Liver (tissue), 9 donors: ENCODE results near the gene STH. TPM values are rescaled to one million over a fixed set of nuclear protein-coding genes. Genes with fewer than 3 reads are reported as not detected.

Experiments
- DNase-seq: peaks from one replicate; pipeline ENCODE4 v3.0.0-alpha.2; 2017; ENCODE audit warnings: low spot score
- H3K27ac ChIP-seq, 2 donors: one replicate each; pipeline ENCODE4 v1.7.0; 2013; ENCODE audit warnings: inconsistent platforms in 2 of 2, low read length in 2 of 2, control low read depth in 1 of 2, low read depth in 1 of 2, mild to moderate bottlenecking in 1 of 2
- H3K27me3 ChIP-seq, 4 donors: one replicate each; pipeline versions ENCODE4 v1.6.1 to v1.7.0; 2013; ENCODE audit warnings: low read length in 3 of 4, inconsistent platforms in 1 of 4, mild to moderate bottlenecking in 1 of 4, moderate library complexity in 1 of 4; ENCODE audit not compliant: control insufficient read depth in 4 of 4, insufficient read depth in 4 of 4
- H3K36me3 ChIP-seq, 4 donors: one replicate each; pipeline versions ENCODE4 v1.6.1 to v1.7.0; 2013; ENCODE audit warnings: low read length in 3 of 4, mild to moderate bottlenecking in 3 of 4, low read depth in 1 of 4, moderate library complexity in 1 of 4; ENCODE audit not compliant: control insufficient read depth in 4 of 4, insufficient read depth in 3 of 4
- H3K4me1 ChIP-seq, 4 donors: one replicate each; pipeline versions ENCODE4 v1.6.1 to v1.7.0; 2013; ENCODE audit warnings: low read length in 3 of 4, mild to moderate bottlenecking in 3 of 4, moderate library complexity in 1 of 4; ENCODE audit not compliant: control insufficient read depth in 4 of 4, insufficient read depth in 4 of 4
- H3K4me3 ChIP-seq, 3 donors: one replicate each; pipeline versions ENCODE4 v1.6.1 to v1.7.0; 2013; ENCODE audit warnings: low read length in 3 of 3, control low read depth in 1 of 3, low read depth in 1 of 3, mild to moderate bottlenecking in 1 of 3
- H3K9ac ChIP-seq, 2 donors: one replicate each; pipeline ENCODE4 v1.7.0; 2013; ENCODE audit warnings: low read length in 2 of 2, mild to moderate bottlenecking in 2 of 2, moderate library complexity in 2 of 2, control low read depth in 1 of 2, low read depth in 1 of 2
- H3K9me3 ChIP-seq, 4 donors: one replicate each; pipeline versions ENCODE4 v1.6.1 to v1.7.0; 2013; ENCODE audit warnings: low read length in 3 of 4; ENCODE audit not compliant: control insufficient read depth in 4 of 4
- EGR1 ChIP-seq, 2 donors: IDR thresholded peaks; 2 replicates each; pipeline ENCODE4 v1.6.1; 2016 to 2018; ENCODE audit warnings: antibody characterized with exemption in 2 of 2, low read depth in 2 of 2
- FOXA1 ChIP-seq: IDR thresholded peaks from 2 replicates; pipeline ENCODE4 v1.6.1; 2016; ENCODE audit warnings: antibody characterized with exemption
- FOXA2 ChIP-seq: IDR thresholded peaks from 2 replicates; pipeline ENCODE4 v1.6.1; 2016; ENCODE audit warnings: antibody characterized with exemption
- GABPA ChIP-seq, 2 donors: IDR thresholded peaks in 1 of 2; conservative IDR thresholded peaks in 1 of 2; 2 replicates each; pipeline ENCODE4 v1.6.1; 2016; ENCODE audit warnings: antibody characterized with exemption in 2 of 2, mild to moderate bottlenecking in 1 of 2, moderate library complexity in 1 of 2
- HNF4A ChIP-seq, 2 donors: conservative IDR thresholded peaks; 2 replicates each; pipeline ENCODE4 v1.6.1; 2016; ENCODE audit warnings: antibody characterized with exemption in 2 of 2, mild to moderate bottlenecking in 2 of 2
- HNF4G ChIP-seq: IDR thresholded peaks from 2 replicates; pipeline ENCODE4 v1.6.1; 2016; ENCODE audit warnings: antibody characterized with exemption
- JUND ChIP-seq, 2 donors: IDR thresholded peaks; 2 replicates each; pipeline ENCODE4 v1.6.1; 2016; ENCODE audit warnings: antibody characterized with exemption in 2 of 2
- NR2F2 ChIP-seq: IDR thresholded peaks from 2 replicates; pipeline ENCODE4 v1.6.1; 2016; ENCODE audit warnings: antibody characterized with exemption
- RAD21 ChIP-seq, 2 donors: IDR thresholded peaks; 2 replicates each; pipeline ENCODE4 v1.6.1; 2016; ENCODE audit warnings: antibody characterized with exemption in 2 of 2, mild to moderate bottlenecking in 2 of 2
- RXRA ChIP-seq, 2 donors: IDR thresholded peaks; 2 replicates each; pipeline ENCODE4 v1.6.1; 2017 to 2018; ENCODE audit warnings: antibody characterized with exemption in 2 of 2, mild to moderate bottlenecking in 1 of 2
- SP1 ChIP-seq: IDR thresholded peaks from 2 replicates; pipeline ENCODE4 v1.6.1; 2018; ENCODE audit warnings: antibody characterized with exemption, mild to moderate bottlenecking
- TAF1 ChIP-seq: conservative IDR thresholded peaks from 2 replicates; pipeline ENCODE4 v1.6.1; 2016; ENCODE audit warnings: antibody characterized with exemption, mild to moderate bottlenecking
- WGBS: extraction: QIAGEN DNeasy Blood & Tissue Kit; methylation state at CpG from one replicate; pipeline ENCODE4 v1.1.7; 2013; 5-methylcytosine and 5-hydroxymethylcytosine counted together
- polyA plus RNA-seq, 2 donors: library from polyadenylated mRNA; stranded (reverse) in 1 of 2; unstranded in 1 of 2; fragments of 200-250 nt in 1 of 2; fragments of >200 nt in 1 of 2; fragmentation: Nextera tagmentation in 1 of 2; extraction: Ambion mirVana in 1 of 2; gene quantifications; one replicate each; pipeline versions ENCODE4 v1.2.1 to v1.2.3, GENCODE V29; 2013 to 2015
- total RNA-seq, 2 donors: library from RNA; depleted of rRNA; stranded (reverse); fragments of >200 nt; gene quantifications; one replicate each; pipeline ENCODE4 v1.2.3, GENCODE V29; 2014
- TF ChIP-seq, protein P1 (sequence below): fragments of 150-350 bp; IDR thresholded peaks from 2 replicates; pipeline ENCODE4 v1.5.1; 2017; ENCODE audit warnings: improper control_type of control experiment, low read depth, low read length; ENCODE audit not compliant: missing input control
- TF ChIP-seq, protein P2 (sequence below): IDR thresholded peaks from 2 replicates; pipeline ENCODE4 v1.6.1; 2016; ENCODE audit warnings: antibody characterized with exemption
- TF ChIP-seq, protein P3 (sequence below): IDR thresholded peaks from 2 replicates; pipeline ENCODE4 v1.6.1; 2016; ENCODE audit warnings: antibody characterized with exemption, mild to moderate bottlenecking
- TF ChIP-seq, protein P4 (sequence below): IDR thresholded peaks from 2 replicates; pipeline ENCODE4 v1.6.1; 2016; ENCODE audit warnings: antibody characterized with exemption
- TF ChIP-seq, protein P5 (sequence below): IDR thresholded peaks from 2 replicates; pipeline ENCODE4 v1.6.1; 2016; ENCODE audit warnings: antibody characterized with exemption
- donor health status: healthy.
- donor health status: healthy.
- donor health status: healthy.
- donor health status: healthy.
- donor health status: healthy.

STH gene
- total and polyA plus RNA-seq, 4 donors: not detected

DNA sequence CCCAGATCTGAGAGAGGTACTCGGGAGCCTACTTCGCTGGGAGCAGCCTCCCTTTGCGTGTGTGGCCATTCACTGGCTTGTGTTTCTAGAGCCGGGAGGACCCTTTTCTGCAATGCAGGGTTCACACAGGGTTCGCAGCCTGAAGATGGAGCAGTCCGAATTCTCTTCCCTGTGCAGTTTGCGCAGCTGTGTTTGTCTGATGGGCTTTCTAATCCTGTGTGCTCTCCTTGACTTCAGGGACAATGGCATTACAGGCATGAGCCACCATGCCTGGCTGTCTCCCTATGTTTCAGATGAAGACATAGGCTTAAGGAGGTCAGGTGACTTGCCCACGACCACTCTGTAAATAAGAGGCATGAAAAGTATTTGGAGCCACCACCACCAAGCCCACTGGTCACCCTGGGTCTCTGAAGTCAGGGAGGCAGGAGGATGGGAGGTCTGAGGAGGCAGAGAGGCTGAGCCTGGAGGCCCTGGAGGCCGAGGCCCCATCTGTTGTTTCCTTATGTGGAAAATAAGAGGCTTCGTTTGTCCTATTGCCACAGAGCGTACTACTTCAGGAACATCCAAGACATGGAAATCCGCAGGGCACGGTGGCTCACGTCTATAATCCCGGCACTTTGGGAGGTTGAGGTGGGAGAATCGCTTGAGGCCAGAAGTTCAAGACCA lies 5.0 kb upstream of the STH start:
- Histone ChIP-seq H3K27me3 (no peaks in the 10 kb centered on the region), H3K4me1 (no peaks in the 10 kb centered on the region), H3K36me3 (no peaks in the 10 kb centered on the region), H3K9me3 (no peaks in the 10 kb centered on the region), H3K9ac (no peak overlapping the region), H3K27ac (no peak overlapping the region), H3K4me3 (no peak overlapping the region)
- TF ChIP-seq, protein P1, sequence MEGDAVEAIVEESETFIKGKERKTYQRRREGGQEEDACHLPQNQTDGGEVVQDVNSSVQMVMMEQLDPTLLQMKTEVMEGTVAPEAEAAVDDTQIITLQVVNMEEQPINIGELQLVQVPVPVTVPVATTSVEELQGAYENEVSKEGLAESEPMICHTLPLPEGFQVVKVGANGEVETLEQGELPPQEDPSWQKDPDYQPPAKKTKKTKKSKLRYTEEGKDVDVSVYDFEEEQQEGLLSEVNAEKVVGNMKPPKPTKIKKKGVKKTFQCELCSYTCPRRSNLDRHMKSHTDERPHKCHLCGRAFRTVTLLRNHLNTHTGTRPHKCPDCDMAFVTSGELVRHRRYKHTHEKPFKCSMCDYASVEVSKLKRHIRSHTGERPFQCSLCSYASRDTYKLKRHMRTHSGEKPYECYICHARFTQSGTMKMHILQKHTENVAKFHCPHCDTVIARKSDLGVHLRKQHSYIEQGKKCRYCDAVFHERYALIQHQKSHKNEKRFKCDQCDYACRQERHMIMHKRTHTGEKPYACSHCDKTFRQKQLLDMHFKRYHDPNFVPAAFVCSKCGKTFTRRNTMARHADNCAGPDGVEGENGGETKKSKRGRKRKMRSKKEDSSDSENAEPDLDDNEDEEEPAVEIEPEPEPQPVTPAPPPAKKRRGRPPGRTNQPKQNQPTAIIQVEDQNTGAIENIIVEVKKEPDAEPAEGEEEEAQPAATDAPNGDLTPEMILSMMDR: no peak
- TF ChIP-seq HNF4A (conservative IDR thresholded peaks at IDR 0.05) (no peak), RAD21 (IDR thresholded peaks at IDR 0.05) (no peak), JUND (IDR thresholded peaks at IDR 0.05) (no peak), FOXA2 (no peak), EGR1 (IDR thresholded peaks at IDR 0.05; ENCODE audit: low read depth in 2 of 2) (no peak), TAF1 (no peak), NR2F2 (no peak), HNF4G (no peak), RXRA (IDR thresholded peaks at IDR 0.05) (no peak), GABPA (IDR thresholded peaks at IDR 0.05 in 1 of 2, conservative IDR thresholded peaks at IDR 0.05 in 1 of 2) (no peak), FOXA1 (no peak), SP1 (no peak)
- TF ChIP-seq, protein P2, sequence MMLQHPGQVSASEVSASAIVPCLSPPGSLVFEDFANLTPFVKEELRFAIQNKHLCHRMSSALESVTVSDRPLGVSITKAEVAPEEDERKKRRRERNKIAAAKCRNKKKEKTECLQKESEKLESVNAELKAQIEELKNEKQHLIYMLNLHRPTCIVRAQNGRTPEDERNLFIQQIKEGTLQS: no peak
- TF ChIP-seq, protein P3, sequence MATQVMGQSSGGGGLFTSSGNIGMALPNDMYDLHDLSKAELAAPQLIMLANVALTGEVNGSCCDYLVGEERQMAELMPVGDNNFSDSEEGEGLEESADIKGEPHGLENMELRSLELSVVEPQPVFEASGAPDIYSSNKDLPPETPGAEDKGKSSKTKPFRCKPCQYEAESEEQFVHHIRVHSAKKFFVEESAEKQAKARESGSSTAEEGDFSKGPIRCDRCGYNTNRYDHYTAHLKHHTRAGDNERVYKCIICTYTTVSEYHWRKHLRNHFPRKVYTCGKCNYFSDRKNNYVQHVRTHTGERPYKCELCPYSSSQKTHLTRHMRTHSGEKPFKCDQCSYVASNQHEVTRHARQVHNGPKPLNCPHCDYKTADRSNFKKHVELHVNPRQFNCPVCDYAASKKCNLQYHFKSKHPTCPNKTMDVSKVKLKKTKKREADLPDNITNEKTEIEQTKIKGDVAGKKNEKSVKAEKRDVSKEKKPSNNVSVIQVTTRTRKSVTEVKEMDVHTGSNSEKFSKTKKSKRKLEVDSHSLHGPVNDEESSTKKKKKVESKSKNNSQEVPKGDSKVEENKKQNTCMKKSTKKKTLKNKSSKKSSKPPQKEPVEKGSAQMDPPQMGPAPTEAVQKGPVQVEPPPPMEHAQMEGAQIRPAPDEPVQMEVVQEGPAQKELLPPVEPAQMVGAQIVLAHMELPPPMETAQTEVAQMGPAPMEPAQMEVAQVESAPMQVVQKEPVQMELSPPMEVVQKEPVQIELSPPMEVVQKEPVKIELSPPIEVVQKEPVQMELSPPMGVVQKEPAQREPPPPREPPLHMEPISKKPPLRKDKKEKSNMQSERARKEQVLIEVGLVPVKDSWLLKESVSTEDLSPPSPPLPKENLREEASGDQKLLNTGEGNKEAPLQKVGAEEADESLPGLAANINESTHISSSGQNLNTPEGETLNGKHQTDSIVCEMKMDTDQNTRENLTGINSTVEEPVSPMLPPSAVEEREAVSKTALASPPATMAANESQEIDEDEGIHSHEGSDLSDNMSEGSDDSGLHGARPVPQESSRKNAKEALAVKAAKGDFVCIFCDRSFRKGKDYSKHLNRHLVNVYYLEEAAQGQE: no peak
- TF ChIP-seq, protein P4, sequence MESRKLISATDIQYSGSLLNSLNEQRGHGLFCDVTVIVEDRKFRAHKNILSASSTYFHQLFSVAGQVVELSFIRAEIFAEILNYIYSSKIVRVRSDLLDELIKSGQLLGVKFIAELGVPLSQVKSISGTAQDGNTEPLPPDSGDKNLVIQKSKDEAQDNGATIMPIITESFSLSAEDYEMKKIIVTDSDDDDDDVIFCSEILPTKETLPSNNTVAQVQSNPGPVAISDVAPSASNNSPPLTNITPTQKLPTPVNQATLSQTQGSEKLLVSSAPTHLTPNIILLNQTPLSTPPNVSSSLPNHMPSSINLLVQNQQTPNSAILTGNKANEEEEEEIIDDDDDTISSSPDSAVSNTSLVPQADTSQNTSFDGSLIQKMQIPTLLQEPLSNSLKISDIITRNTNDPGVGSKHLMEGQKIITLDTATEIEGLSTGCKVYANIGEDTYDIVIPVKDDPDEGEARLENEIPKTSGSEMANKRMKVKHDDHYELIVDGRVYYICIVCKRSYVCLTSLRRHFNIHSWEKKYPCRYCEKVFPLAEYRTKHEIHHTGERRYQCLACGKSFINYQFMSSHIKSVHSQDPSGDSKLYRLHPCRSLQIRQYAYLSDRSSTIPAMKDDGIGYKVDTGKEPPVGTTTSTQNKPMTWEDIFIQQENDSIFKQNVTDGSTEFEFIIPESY: no peak
- TF ChIP-seq, protein P5, sequence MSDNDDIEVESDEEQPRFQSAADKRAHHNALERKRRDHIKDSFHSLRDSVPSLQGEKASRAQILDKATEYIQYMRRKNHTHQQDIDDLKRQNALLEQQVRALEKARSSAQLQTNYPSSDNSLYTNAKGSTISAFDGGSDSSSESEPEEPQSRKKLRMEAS: no peak
- DNase-seq: no peak
- 87% methylated on average over 16 of the region's 16 CpGs for WGBS
